ENCODE data around the gene FRS3. TPM values are rescaled to one million over a fixed set of nuclear protein-coding genes. Genes with fewer than 3 reads are reported as not detected.
A peak's percentile ranks its signal among the peaks of the same experiment; 100 is the strongest.

The FRS3 gene
- total and polyA plus RNA-seq, 5 donors from 2014 or later, result 1.3 to 6.4 (median 1.5) TPM

DNA sequence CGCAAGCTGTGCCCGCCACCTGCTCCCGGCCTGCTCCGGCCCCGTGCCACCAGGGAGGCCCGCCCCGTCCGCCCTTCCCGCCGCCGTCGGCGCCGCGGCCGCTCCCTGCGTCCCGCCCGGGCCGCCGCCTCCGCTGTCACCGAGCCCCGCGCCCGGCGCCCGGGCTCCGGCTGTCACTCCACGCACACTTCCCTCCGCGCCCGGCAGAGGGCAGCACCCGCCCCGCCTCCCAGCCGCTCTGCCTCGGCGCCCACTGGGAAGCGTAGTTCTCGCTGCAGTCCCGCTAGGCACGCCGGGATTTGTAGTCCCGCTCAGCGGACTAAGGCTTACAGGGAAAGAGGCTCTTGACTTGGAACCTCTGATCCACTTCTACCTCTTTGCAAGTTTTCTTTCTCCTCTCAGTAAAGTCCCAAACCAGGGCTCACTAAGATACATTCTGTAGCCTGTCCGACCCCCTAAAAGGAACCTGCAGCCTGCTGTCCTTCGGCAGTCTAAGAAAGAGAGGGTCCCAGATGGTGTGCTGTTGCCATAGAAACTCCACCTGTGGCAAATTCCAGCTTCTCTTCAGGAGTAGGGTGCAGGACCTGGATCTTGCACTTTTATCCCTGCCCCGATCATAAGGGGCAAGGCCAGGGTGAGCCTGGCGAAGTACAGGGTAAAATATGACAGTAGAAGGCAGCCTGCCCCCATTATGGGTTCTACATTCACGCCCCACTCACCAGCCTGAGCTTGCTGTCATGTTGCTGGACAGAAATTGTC is 44.1 kb downstream of the FRS3 start, which contains the start of gene TFEB:
Gene TFEB (minus strand): TSS at position 182 of the 759 bp plus-strand sequence. CDS start 44,395 bp downstream, outside the sequence.
- Histone ChIP-seq H3K27me3 (ENCODE audit: control insufficient read depth, insufficient read depth, low read length) (no peaks in the 10 kb centered on the region), H3K4me1 (ENCODE audit: control insufficient read depth, insufficient read depth, low read length, poor library complexity, severe bottlenecking) (peaks cover 38% of the 10 kb centered on the region), H3K27ac (ENCODE audit: insufficient read depth, low read length, poor library complexity, severe bottlenecking) (peak within 1 kb of the TSS; percentile 86), H3K9me3 (ENCODE audit: control insufficient read depth in 2 of 2, low read length in 2 of 2) (no peaks in the 10 kb centered on the region), H3K36me3 (ENCODE audit: control insufficient read depth, insufficient read depth, low read length) (no peaks in the 10 kb centered on the region), H3K4me3 (ENCODE audit: low read depth, low read length) (peak within 1 kb of the TSS; percentile 51)
- Mint-ChIP-seq H3K27ac (peak within 1 kb of the TSS; percentile 48 to 76 (median 76)), H3K4me1 (peaks cover 0 to 38% (median 16%) of the 10 kb centered on the region in 4 donors), H3K27me3 (no peaks in the 10 kb centered on the region), H3K9me3 (no peaks in the 10 kb centered on the region), H3K36me3 (no peaks in the 10 kb centered on the region), H3K4me3 (peak within 1 kb of the TSS; percentile 84 to 92 (median 88))
- DNase-seq, result peak; percentile 88 to 92 (median 91)
- peak; percentile 77 to 80 for ATAC-seq (ENCODE audit: low read depth in 2 of 2)

DNA sequence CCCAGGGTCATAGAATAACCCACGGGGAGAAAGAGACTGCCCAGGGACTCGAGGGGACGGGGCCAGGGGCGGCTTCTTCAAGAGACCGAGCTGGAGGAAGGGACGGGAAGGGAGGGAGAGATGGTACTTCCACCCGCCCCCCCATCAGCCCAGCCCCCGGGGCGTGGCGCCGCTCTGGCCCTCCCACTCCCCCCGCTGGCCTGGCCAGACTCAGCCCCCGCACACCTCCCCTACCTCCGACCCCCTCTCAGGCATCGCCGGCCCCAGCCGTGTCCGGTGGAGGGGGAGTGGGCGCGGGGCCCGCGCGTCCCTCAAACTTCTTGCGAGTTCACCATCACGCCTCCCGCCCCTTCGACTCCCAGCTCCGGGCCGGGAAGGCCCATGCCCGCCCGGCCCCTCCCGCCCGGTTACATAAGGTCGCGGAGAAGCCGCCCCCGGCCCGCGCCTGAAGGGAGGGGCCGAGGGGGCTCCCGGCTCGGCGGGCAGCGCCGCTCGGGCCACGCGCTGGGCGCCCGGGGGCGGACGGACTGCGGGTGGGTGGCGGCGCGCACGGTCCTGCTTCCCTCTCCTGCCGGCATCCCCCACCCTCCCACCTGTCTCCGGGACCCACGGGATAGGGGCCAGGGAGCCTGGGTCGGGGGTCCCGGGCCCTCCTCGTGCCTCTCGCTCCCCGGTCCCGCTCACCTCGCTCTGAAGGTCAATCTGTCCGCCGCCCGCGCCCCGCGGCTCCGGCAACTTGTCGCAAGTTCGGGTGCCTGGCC is 44.9 kb downstream of the FRS3 start:
- H3K4me1 Mint-ChIP-seq, result peaks cover 0 to 45% (median 22%) of the 10 kb centered on the region in 4 donors
- Histone ChIP-seq H3K4me1 (ENCODE audit: control insufficient read depth, insufficient read depth, low read length, poor library complexity, severe bottlenecking) (peaks cover 38% of the 10 kb centered on the region), H3K4me3 (ENCODE audit: low read depth, low read length) (no peak overlapping the region), H3K9me3 (ENCODE audit: control insufficient read depth in 2 of 2, low read length in 2 of 2) (no peaks in the 10 kb centered on the region), H3K27ac (ENCODE audit: insufficient read depth, low read length, poor library complexity, severe bottlenecking) (peak overlapping the region; percentile 86), H3K27me3 (ENCODE audit: control insufficient read depth, insufficient read depth, low read length) (no peaks in the 10 kb centered on the region), H3K36me3 (ENCODE audit: control insufficient read depth, insufficient read depth, low read length) (no peaks in the 10 kb centered on the region)
- peak overlapping the region; percentile 72 to 92 (median 86) for H3K4me3 Mint-ChIP-seq
- H3K9me3 Mint-ChIP-seq, result no peaks in the 10 kb centered on the region
- no peaks in the 10 kb centered on the region for H3K36me3 Mint-ChIP-seq
- no peaks in the 10 kb centered on the region for H3K27me3 Mint-ChIP-seq
- peak overlapping the region in 2 of 3 donors; percentile 48 to 65 for H3K27ac Mint-ChIP-seq
- DNase-seq, result peak; percentile 58 to 77 (median 69)
- ATAC-seq (ENCODE audit: low read depth in 2 of 2), result peak; percentile 45 to 47

DNA sequence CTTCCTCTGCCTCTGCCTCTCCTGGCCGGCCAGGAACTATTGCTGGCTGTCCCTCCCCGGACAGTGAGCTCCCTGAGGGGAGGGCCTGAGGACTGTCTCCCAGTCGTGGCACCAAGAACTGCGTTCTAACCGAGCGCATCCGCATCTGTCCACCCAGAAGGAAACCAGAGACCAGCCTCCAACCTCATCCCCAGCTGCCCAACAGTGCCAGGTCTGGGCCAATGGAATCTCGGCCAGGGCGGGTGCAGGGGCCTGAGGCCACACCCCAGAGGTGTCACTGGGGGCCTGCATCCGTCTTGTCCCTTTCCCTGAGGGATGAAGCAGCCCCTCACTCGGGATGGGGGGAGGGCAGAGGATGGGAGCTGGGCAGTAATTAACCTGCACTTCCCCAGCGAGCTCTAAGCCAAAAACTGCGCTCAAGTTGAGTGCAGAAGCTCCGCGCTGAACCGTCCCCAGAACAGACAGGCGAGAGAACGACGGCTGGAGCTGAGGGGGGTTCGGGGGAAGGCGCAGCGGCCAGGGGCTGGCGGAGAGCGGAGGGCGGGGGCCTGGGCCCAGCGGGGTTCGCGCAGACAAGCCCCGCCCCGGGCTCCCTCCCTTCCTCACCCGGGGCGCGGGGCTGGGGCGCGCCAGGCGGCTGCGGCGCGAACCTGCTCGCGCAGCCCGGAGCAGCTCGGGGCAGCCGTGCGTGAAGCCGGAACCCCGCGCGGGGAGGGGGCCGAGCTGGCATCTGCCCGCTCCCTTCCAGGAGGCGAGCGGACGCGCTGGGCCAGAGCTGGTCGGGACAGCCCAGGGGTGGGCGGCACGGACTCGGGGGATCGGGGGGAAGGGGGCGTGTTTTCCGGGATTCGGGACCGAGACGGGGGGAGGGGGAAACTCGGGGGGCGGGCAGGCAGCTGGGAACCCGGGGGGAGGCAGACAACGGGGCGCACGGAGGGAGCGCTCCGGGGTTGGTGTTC is 45.7 kb downstream of the FRS3 start:
- peak; percentile 55 to 63 for ATAC-seq (ENCODE audit: low read depth in 2 of 2)
- H3K36me3 ChIP-seq (ENCODE audit: control insufficient read depth, insufficient read depth, low read length), result peaks cover 2% of the 10 kb centered on the region
- Mint-ChIP-seq H3K27me3 (no peaks in the 10 kb centered on the region), H3K9me3 (no peaks in the 10 kb centered on the region), H3K36me3 (no peaks in the 10 kb centered on the region), H3K4me3 (peak overlapping the region; percentile 78 to 87 (median 84)), H3K27ac (peak overlapping the region; percentile 48 to 79 (median 68)), H3K4me1 (peaks cover 0 to 53% (median 23%) of the 10 kb centered on the region in 4 donors)
- H3K27ac ChIP-seq (ENCODE audit: insufficient read depth, low read length, poor library complexity, severe bottlenecking), result peak overlapping the region; percentile 86
- no peaks in the 10 kb centered on the region for H3K27me3 ChIP-seq (ENCODE audit: control insufficient read depth, insufficient read depth, low read length)
- H3K4me1 ChIP-seq (ENCODE audit: control insufficient read depth, insufficient read depth, low read length, poor library complexity, severe bottlenecking), result peaks cover 38% of the 10 kb centered on the region
- no peaks in the 10 kb centered on the region for H3K9me3 ChIP-seq (ENCODE audit: control insufficient read depth in 2 of 2, low read length in 2 of 2)
- peak overlapping the region; percentile 34 for H3K4me3 ChIP-seq (ENCODE audit: low read depth, low read length)
- DNase-seq, result peak; percentile 68 to 83 (median 72)

DNA sequence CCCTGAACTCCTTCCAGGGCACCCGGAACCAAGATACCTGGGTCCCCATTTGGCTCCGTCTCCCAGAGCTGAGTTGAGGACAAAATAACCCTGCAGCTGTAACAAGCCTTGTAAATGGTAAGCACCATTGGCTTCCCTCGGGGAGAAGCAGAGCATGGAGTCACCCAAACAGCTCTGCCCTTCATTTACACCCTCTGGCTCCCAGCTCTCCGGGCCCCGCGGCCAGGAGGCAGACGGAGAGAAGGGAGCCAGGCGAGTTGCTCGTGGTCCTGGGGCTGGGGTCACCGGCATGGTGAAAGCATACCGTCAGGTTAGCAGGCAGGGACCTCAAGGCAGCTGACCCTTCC is 46.4 kb downstream of the FRS3 start:
- H3K9me3 ChIP-seq (ENCODE audit: control insufficient read depth in 2 of 2, low read length in 2 of 2), result no peaks in the 10 kb centered on the region
- Mint-ChIP-seq H3K27me3 (no peaks in the 10 kb centered on the region), H3K27ac (peak overlapping the region; percentile 68 to 91 (median 79)), H3K36me3 (no peaks in the 10 kb centered on the region), H3K4me1 (peaks cover 0 to 60% (median 23%) of the 10 kb centered on the region in 4 donors), H3K4me3 (peak overlapping the region; percentile 78 to 87 (median 84)), H3K9me3 (no peaks in the 10 kb centered on the region)
- peaks cover 38% of the 10 kb centered on the region for H3K4me1 ChIP-seq (ENCODE audit: control insufficient read depth, insufficient read depth, low read length, poor library complexity, severe bottlenecking)
- H3K27me3 ChIP-seq (ENCODE audit: control insufficient read depth, insufficient read depth, low read length), result no peaks in the 10 kb centered on the region
- peak overlapping the region; percentile 34 for H3K4me3 ChIP-seq (ENCODE audit: low read depth, low read length)
- DNase-seq (peak in 2 of 3 donors; percentile 4 to 6), ATAC-seq (ENCODE audit: low read depth in 2 of 2) (no peak)
- peaks cover 2% of the 10 kb centered on the region for H3K36me3 ChIP-seq (ENCODE audit: control insufficient read depth, insufficient read depth, low read length)
- H3K27ac ChIP-seq (ENCODE audit: insufficient read depth, low read length, poor library complexity, severe bottlenecking), result peak overlapping the region; percentile 86

DNA sequence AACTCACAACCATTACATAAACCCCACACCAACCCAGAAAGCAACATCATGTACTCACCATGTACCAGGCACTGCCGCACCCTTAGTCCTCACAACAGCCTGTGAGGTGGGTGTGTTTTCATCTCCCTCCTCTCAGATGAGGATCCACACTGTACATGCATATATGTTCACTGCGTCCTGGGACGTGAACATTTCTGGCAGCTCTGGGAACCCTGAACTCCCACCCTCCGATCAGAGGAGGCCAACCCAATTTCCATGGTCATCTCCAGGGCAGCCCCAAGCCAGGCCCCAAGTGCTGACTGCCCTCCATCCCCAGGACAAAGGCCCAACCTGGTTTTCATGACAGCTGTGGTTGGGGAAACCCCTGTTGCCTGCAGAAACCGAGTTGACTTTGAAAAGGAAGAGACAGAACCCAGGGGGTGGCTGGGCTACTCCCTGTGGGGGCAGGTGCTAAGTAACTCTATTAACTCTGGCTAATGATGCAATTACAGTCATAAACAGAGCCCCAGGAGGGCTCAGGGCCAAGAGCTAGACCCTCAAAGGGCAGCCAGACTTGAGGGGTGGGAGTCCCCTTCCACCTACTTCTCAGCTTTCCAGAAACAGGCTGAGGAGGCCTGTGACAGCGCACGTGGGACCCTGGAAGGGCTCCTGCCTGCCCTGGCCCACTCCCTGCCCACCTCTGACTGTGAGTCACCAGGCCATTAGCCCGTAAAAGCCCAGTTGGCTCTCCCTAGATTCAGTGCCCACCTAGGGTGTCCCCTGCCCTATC is 46.9 kb downstream of the FRS3 start:
- no peaks in the 10 kb centered on the region for H3K9me3 Mint-ChIP-seq
- DNase-seq (peak; percentile 59 to 79 (median 73)), ATAC-seq (ENCODE audit: low read depth in 2 of 2) (peak; percentile 22 to 35)
- peak overlapping the region; percentile 78 to 87 (median 84) for H3K4me3 Mint-ChIP-seq
- peaks cover 2% of the 10 kb centered on the region for H3K36me3 ChIP-seq (ENCODE audit: control insufficient read depth, insufficient read depth, low read length)
- no peaks in the 10 kb centered on the region for H3K36me3 Mint-ChIP-seq
- no peaks in the 10 kb centered on the region for H3K27me3 ChIP-seq (ENCODE audit: control insufficient read depth, insufficient read depth, low read length)
- peaks cover 38% of the 10 kb centered on the region for H3K4me1 ChIP-seq (ENCODE audit: control insufficient read depth, insufficient read depth, low read length, poor library complexity, severe bottlenecking)
- H3K27ac ChIP-seq (ENCODE audit: insufficient read depth, low read length, poor library complexity, severe bottlenecking), result peak overlapping the region; percentile 86
- H3K9me3 ChIP-seq (ENCODE audit: control insufficient read depth in 2 of 2, low read length in 2 of 2), result no peaks in the 10 kb centered on the region
- peak overlapping the region; percentile 68 to 91 (median 79) for H3K27ac Mint-ChIP-seq
- H3K27me3 Mint-ChIP-seq, result no peaks in the 10 kb centered on the region
- peaks cover 0 to 60% (median 23%) of the 10 kb centered on the region in 4 donors for H3K4me1 Mint-ChIP-seq
- peak overlapping the region; percentile 34 for H3K4me3 ChIP-seq (ENCODE audit: low read depth, low read length)

DNA sequence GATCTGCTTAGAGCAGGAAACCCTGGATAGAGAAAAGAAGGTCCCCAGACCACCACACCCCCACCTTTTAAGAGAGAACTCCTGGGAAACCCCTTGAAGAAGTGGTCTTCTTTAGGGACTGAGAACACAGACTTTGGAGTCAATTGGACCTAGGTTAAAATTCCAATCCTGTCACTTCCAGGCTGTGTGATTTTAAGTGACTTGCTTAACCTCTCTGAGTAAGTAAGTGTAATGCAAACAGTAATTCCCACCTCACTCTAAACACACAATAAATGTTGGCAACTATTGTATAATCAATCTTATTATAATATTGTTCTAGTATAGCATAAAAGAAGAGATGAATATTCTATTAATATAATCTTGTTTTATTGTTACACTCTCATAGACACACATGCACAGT is 47.6 kb downstream of the FRS3 start:
- Mint-ChIP-seq H3K9me3 (no peaks in the 10 kb centered on the region), H3K36me3 (no peaks in the 10 kb centered on the region), H3K27ac (peak overlapping the region; percentile 68 to 91 (median 79)), H3K4me3 (peak overlapping the region in 3 of 4 donors; percentile 78 to 87 (median 84)), H3K27me3 (no peaks in the 10 kb centered on the region), H3K4me1 (peaks cover 0 to 65% (median 23%) of the 10 kb centered on the region in 4 donors)
- H3K36me3 ChIP-seq (ENCODE audit: control insufficient read depth, insufficient read depth, low read length), result peaks cover 2% of the 10 kb centered on the region
- peak overlapping the region; percentile 86 for H3K27ac ChIP-seq (ENCODE audit: insufficient read depth, low read length, poor library complexity, severe bottlenecking)
- DNase-seq (no peak), ATAC-seq (ENCODE audit: low read depth in 2 of 2) (no peak)
- H3K4me1 ChIP-seq (ENCODE audit: control insufficient read depth, insufficient read depth, low read length, poor library complexity, severe bottlenecking), result peaks cover 42% of the 10 kb centered on the region
- H3K9me3 ChIP-seq (ENCODE audit: control insufficient read depth in 2 of 2, low read length in 2 of 2), result no peaks in the 10 kb centered on the region
- peak overlapping the region; percentile 34 for H3K4me3 ChIP-seq (ENCODE audit: low read depth, low read length)
- no peaks in the 10 kb centered on the region for H3K27me3 ChIP-seq (ENCODE audit: control insufficient read depth, insufficient read depth, low read length)

Data from CD4-positive, CD25-positive, alpha-beta regulatory T cell (primary cell).